NCI-H2107 treated with DMSO at 0.1 percent for 48 hours (cell line): ENCODE data around the gene APBB2.

Source experiments
- DNase-seq: peaks from one replicate; lab custom pipeline; 2025; ENCODE audit not compliant: unreplicated experiment; lab: John Stamatoyannopoulos, UW

APBB2 gene

GRCh38 chr4:41196633-41197332 lies 17.6 kb downstream of the APBB2 start:
- no peak for DNase-seq

GRCh38 chr4:41192136-41192535 lies 22.2 kb downstream of the APBB2 start:
- DNase-seq = no peak

- DNase-seq = peak; percentile 7
These were observed 24.7 kb downstream of the APBB2 start for GRCh38 chr4:41189666-41190065.

- no peak for DNase-seq
These were observed 25.3 kb downstream of the APBB2 start for GRCh38 chr4:41189076-41189475.

- no peak for DNase-seq
These were observed 28.4 kb downstream of the APBB2 start for GRCh38 chr4:41185614-41186592.

- DNase-seq = no peak
These were observed 30.3 kb downstream of the APBB2 start for GRCh38 chr4:41184009-41184408.

- no peak for DNase-seq
These were observed 31.3 kb downstream of the APBB2 start for GRCh38 chr4:41183021-41183553.

GRCh38 chr4:41181037-41181436 lies 33.3 kb downstream of the APBB2 start:
- no peak for DNase-seq

- DNase-seq = no peak
These were observed 34.7 kb downstream of the APBB2 start for GRCh38 chr4:41179498-41180195.

GRCh38 chr4:41178372-41179370 lies 35.7 kb downstream of the APBB2 start:
- DNase-seq = no peak

GRCh38 chr4:41177016-41177415 lies 37.3 kb downstream of the APBB2 start:
- no peak for DNase-seq

GRCh38 chr4:41176340-41176739 lies 38.0 kb downstream of the APBB2 start:
- DNase-seq = no peak

GRCh38 chr4:41175794-41176193 lies 38.5 kb downstream of the APBB2 start:
- no peak for DNase-seq

GRCh38 chr4:41174444-41174843 lies 39.9 kb downstream of the APBB2 start:
- DNase-seq = no peak

GRCh38 chr4:41172786-41173185 lies 41.6 kb downstream of the APBB2 start:
- DNase-seq = no peak

- no peak for DNase-seq
These were observed 45.0 kb downstream of the APBB2 start for GRCh38 chr4:41169256-41169800.

GRCh38 chr4:41167191-41167590 lies 47.2 kb downstream of the APBB2 start:
- no peak for DNase-seq

GRCh38 chr4:41164405-41164804 lies 49.9 kb downstream of the APBB2 start:
- DNase-seq = no peak

- no peak for DNase-seq
These were observed 53.0 kb downstream of the APBB2 start for GRCh38 chr4:41161355-41161754.

- DNase-seq = no peak
These were observed 53.5 kb downstream of the APBB2 start for GRCh38 chr4:41160856-41161255.
